GM19324 (cell line): ENCODE results near the gene NUP62CL.
"Not testable (repeated sequence)": the region's sequence is repeated elsewhere in the genome, so short reads cannot be mapped to it uniquely, and the experiment has no call there.

Experiments used
- ATAC-seq: cut with Tn5 transposase; IDR thresholded peaks from one replicate; pipeline ENCODE4 v1.9.1; 2021; ENCODE audit warnings: mild to moderate bottlenecking, moderate library complexity; ENCODE audit not compliant: unreplicated experiment, low FRiP score

The NUP62CL gene

GRCh38 chrX:107205770-107206696 is at the start of gene NUP62CL, which contains the start of gene DNAAF6:
Gene NUP62CL (minus strand): TSS chrX:107206433. CDS start chrX:107175146, 31,287 bp downstream.
Gene DNAAF6 (plus strand): TSS chrX:107206611. CDS start chrX:107212876, 6,265 bp downstream.
- peak; percentile 65 for ATAC-seq

- ATAC-seq = no peak
Measured at GRCh38 chrX:107228486-107228819, 22.2 kb upstream of the NUP62CL start.

- ATAC-seq = no peak
Measured at GRCh38 chrX:107227780-107228485, 21.7 kb upstream of the NUP62CL start.

- ATAC-seq = no peak
Measured at GRCh38 chrX:107226757-107227156, 20.5 kb upstream of the NUP62CL start.

- no peak for ATAC-seq
Measured at GRCh38 chrX:107213477-107213876, 7.2 kb upstream of the NUP62CL start.

GRCh38 chrX:107207943-107208342 is 1.7 kb upstream of the NUP62CL start:
- ATAC-seq = no peak

- no peak for ATAC-seq
Measured at GRCh38 chrX:107207089-107207488, 856 bp upstream of the NUP62CL start.

- ATAC-seq = no peak
Measured at GRCh38 chrX:107206697-107207065, 448 bp upstream of the NUP62CL start.

- no peak for ATAC-seq
Measured at GRCh38 chrX:107204068-107204605, 2.1 kb downstream of the NUP62CL start.

- no peak for ATAC-seq
Measured at GRCh38 chrX:107199491-107199890, 6.7 kb downstream of the NUP62CL start.

- ATAC-seq = not testable (repeated sequence)
Measured at GRCh38 chrX:107198074-107198473, 8.2 kb downstream of the NUP62CL start.

GRCh38 chrX:107197319-107197718 is 8.9 kb downstream of the NUP62CL start:
- ATAC-seq = no peak

- no peak for ATAC-seq
Measured at GRCh38 chrX:107171369-107172102, 34.7 kb downstream of the NUP62CL start.

- no peak for ATAC-seq
Measured at GRCh38 chrX:107168712-107169111, 37.5 kb downstream of the NUP62CL start.

GRCh38 chrX:107168257-107168656 is 38.0 kb downstream of the NUP62CL start:
- ATAC-seq = no peak

- ATAC-seq = no peak
Measured at GRCh38 chrX:107167163-107167921, 38.9 kb downstream of the NUP62CL start.

- not testable (repeated sequence) for ATAC-seq
Measured at GRCh38 chrX:107157618-107158017, 48.6 kb downstream of the NUP62CL start.

- not testable (repeated sequence) for ATAC-seq
Measured at GRCh38 chrX:107155621-107156430, 50.4 kb downstream of the NUP62CL start.
